ENCODE data around the gene HID1.

DNA sequence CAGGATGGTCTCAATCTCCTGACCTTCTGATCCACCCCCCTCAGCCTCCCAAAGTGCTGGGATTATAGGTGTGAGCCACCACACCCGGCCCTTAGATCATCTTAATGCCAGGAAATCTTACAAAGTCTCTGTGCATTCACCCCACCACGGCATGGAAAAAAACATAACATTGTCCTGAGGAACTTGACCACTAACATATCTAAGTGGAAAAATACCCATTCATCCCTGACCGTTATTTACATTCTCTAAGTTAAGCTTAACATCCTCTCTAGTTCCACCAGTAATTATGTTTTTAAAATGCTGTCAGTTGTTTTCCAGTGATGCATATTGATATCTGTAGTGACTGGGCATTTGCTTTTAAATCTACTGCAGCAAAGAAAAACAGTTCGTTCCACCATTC is 3.4 kb upstream of the HID1 start:
- no peak for TF ChIP-seq POLR2A (IDR thresholded peaks at IDR 0.05)
- TF ChIP-seq, protein P1, sequence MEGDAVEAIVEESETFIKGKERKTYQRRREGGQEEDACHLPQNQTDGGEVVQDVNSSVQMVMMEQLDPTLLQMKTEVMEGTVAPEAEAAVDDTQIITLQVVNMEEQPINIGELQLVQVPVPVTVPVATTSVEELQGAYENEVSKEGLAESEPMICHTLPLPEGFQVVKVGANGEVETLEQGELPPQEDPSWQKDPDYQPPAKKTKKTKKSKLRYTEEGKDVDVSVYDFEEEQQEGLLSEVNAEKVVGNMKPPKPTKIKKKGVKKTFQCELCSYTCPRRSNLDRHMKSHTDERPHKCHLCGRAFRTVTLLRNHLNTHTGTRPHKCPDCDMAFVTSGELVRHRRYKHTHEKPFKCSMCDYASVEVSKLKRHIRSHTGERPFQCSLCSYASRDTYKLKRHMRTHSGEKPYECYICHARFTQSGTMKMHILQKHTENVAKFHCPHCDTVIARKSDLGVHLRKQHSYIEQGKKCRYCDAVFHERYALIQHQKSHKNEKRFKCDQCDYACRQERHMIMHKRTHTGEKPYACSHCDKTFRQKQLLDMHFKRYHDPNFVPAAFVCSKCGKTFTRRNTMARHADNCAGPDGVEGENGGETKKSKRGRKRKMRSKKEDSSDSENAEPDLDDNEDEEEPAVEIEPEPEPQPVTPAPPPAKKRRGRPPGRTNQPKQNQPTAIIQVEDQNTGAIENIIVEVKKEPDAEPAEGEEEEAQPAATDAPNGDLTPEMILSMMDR (IDR thresholded peaks at IDR 0.05): no peak
